ENCODE data around the gene SH3PXD2A.

The SH3PXD2A gene

DNA sequence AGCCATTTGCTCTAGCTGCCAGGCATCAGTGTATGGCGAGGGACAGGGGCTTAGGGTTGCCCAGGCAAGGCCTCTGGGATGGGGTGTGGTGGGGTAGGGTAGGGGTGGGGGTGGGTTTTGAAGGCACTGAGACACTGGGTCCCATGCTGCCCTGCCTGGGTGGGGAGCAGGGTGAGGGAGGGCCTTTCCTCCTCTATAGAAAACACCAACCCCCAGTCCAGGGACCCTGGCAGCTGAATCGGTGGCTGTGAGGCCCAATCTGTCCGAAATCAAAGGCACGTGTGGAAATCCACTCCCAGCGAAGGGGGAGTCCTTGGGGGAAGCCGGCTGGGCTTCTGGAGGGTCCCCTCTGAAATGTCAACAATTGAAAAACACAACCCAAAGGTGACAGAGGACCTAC is 255.5 kb downstream of the SH3PXD2A start:
- H3K27me3 ChIP-seq (ENCODE audit: low read depth), result no peaks in the 10 kb centered on the region
- in situ Hi-C loops (cut with MboI; ENCODE audit: low sequenced_read_pairs), result loop anchor here (10.0 kb wide), 2 partner anchors 85 to 255 kb away; partner anchors contain the start of gene SH3PXD2A
- no peak for DNase-seq (ENCODE audit: low spot score in 2 of 2)

GRCh38 chr10:103599211-103599610 is 256.2 kb downstream of the SH3PXD2A start:
- no peaks in the 10 kb centered on the region for H3K27me3 ChIP-seq (ENCODE audit: low read depth)
- in situ Hi-C loops (cut with MboI; ENCODE audit: low sequenced_read_pairs), result loop anchor here (10.0 kb wide), 1 partner anchor 256 kb away; the partner anchor contains the start of gene SH3PXD2A
- no peaks in the 10 kb centered on the region; the same call in none of the 2 replicates for H3K4me1 ChIP-seq
- H3K36me3 ChIP-seq (replicated peaks), result no peaks in the 10 kb centered on the region
- no peak for DNase-seq (ENCODE audit: low spot score in 2 of 2)
- no peak overlapping the region for H3K4me3 ChIP-seq
- H3K9me3 ChIP-seq, result no peaks in the 10 kb centered on the region

More for the DNA sequence above, 255.5 kb downstream of the SH3PXD2A start:
- Histone ChIP-seq H3K36me3 (replicated peaks) (no peaks in the 10 kb centered on the region), H3K9me3 (no peaks in the 10 kb centered on the region), H3K4me1 (no peaks in the 10 kb centered on the region; the same call in none of the 2 replicates), H3K4me3 (no peak overlapping the region)

GRCh38 chr10:103598654-103599115 is 256.7 kb downstream of the SH3PXD2A start:
- no peaks in the 10 kb centered on the region; the same call in none of the 2 replicates for H3K4me1 ChIP-seq
- in situ Hi-C loops (cut with MboI; ENCODE audit: low sequenced_read_pairs), result loop anchor here (10.0 kb wide), 1 partner anchor 256 kb away; the partner anchor contains the start of gene SH3PXD2A
- no peaks in the 10 kb centered on the region for H3K36me3 ChIP-seq (replicated peaks)
- no peaks in the 10 kb centered on the region for H3K9me3 ChIP-seq
- no peaks in the 10 kb centered on the region for H3K27me3 ChIP-seq (ENCODE audit: low read depth)
- DNase-seq (ENCODE audit: low spot score in 2 of 2), result peak; percentile 78 to 85
- H3K4me3 ChIP-seq, result no peak overlapping the region

GRCh38 chr10:103597003-103597402 is 258.4 kb downstream of the SH3PXD2A start:
- DNase-seq (ENCODE audit: low spot score in 2 of 2), result no peak
- Histone ChIP-seq H3K4me1 (no peaks in the 10 kb centered on the region; the same call in none of the 2 replicates), H3K4me3 (no peak overlapping the region), H3K9me3 (no peaks in the 10 kb centered on the region), H3K27me3 (ENCODE audit: low read depth) (no peaks in the 10 kb centered on the region), H3K36me3 (replicated peaks) (no peaks in the 10 kb centered on the region)
- in situ Hi-C loops (cut with MboI; ENCODE audit: low sequenced_read_pairs), result loop anchor here (10.0 kb wide), 1 partner anchor 258 kb away; the partner anchor contains the start of gene SH3PXD2A

GRCh38 chr10:103595933-103596726 is 259.2 kb downstream of the SH3PXD2A start:
- Histone ChIP-seq H3K9me3 (no peaks in the 10 kb centered on the region), H3K4me3 (no peak overlapping the region), H3K36me3 (replicated peaks) (no peaks in the 10 kb centered on the region), H3K27me3 (ENCODE audit: low read depth) (no peaks in the 10 kb centered on the region), H3K4me1 (no peaks in the 10 kb centered on the region; the same call in none of the 2 replicates)
- in situ Hi-C loops (cut with MboI; ENCODE audit: low sequenced_read_pairs), result loop anchor here (10.0 kb wide), 1 partner anchor 259 kb away; the partner anchor contains the start of gene SH3PXD2A
- DNase-seq (ENCODE audit: low spot score in 2 of 2), result no peak

- Histone ChIP-seq H3K27me3 (ENCODE audit: low read depth) (no peaks in the 10 kb centered on the region), H3K4me1 (no peaks in the 10 kb centered on the region), H3K4me3 (no peak overlapping the region), H3K9me3 (no peaks in the 10 kb centered on the region), H3K36me3 (replicated peaks) (no peaks in the 10 kb centered on the region)
- in situ Hi-C loops (cut with MboI; ENCODE audit: low sequenced_read_pairs), result loop anchor here (10.0 kb wide), 1 partner anchor 262 kb away; the partner anchor contains the start of gene SH3PXD2A
- DNase-seq (ENCODE audit: low spot score in 2 of 2), result no peak
Observed at GRCh38 chr10:103593022-103593570, 262.3 kb downstream of the SH3PXD2A start.

GRCh38 chr10:103592186-103593021 is 263.0 kb downstream of the SH3PXD2A start:
- Histone ChIP-seq H3K4me3 (no peak overlapping the region), H3K27me3 (ENCODE audit: low read depth) (peaks cover under 1% of the 10 kb centered on the region; the same call in 1 of the 2 replicates), H3K4me1 (no peaks in the 10 kb centered on the region), H3K9me3 (no peaks in the 10 kb centered on the region; the same call in 1 of the 2 replicates), H3K36me3 (replicated peaks) (no peaks in the 10 kb centered on the region)
- in situ Hi-C loops (cut with MboI; ENCODE audit: low sequenced_read_pairs), result loop anchor here (10.0 kb wide), 1 partner anchor 262 kb away; the partner anchor contains the start of gene SH3PXD2A
- peak; percentile 34 to 79 for DNase-seq (ENCODE audit: low spot score in 2 of 2)

DNA sequence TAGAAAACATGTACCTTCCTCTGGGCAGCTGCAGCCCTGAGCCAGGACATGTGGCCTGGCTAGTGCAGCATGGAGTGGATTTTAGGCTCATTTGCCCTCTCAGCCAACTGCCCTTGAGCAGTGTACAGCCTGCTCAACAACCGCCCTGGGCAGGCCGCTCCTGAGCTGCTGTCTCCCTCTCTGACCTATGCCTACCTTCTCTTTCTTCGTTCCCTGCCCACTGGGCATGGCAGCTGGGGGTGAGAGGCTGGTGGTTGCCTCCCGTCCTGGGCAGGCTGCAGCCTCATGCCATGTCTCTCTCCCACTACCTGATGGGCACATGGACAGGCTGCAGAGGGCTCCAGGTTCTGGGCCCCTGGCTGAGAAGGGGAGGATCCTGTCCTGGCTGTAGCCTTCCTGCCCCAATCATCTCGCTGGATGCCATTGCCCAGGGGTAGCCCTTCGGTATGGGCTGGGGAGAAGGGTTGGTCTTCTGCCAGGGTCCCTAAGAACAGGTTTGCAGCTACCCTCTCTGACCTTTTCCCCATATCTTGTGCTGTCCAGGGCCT is 264.6 kb downstream of the SH3PXD2A start:
- peaks cover 3% of the 10 kb centered on the region for H3K9me3 ChIP-seq
- no peaks in the 10 kb centered on the region for H3K36me3 ChIP-seq (replicated peaks)
- no peak for DNase-seq (ENCODE audit: low spot score in 2 of 2)
- no peaks in the 10 kb centered on the region for H3K4me1 ChIP-seq
- H3K4me3 ChIP-seq, result no peak overlapping the region
- peaks cover 4% of the 10 kb centered on the region; the same call in 1 of the 2 replicates for H3K27me3 ChIP-seq (ENCODE audit: low read depth)
- in situ Hi-C loops (cut with MboI; ENCODE audit: low sequenced_read_pairs), result loop anchor here (10.0 kb wide), 1 partner anchor 264 kb away; the partner anchor contains the start of gene SH3PXD2A

GRCh38 chr10:103590060-103590459 is 265.3 kb downstream of the SH3PXD2A start:
- in situ Hi-C loops (cut with MboI; ENCODE audit: low sequenced_read_pairs), result loop anchor here (10.0 kb wide), 1 partner anchor 265 kb away; the partner anchor contains the start of gene SH3PXD2A

GRCh38 chr10:103589074-103589630 is 266.2 kb downstream of the SH3PXD2A start:
- Histone ChIP-seq H3K4me3 (no peak overlapping the region), H3K4me1 (no peaks in the 10 kb centered on the region), H3K36me3 (replicated peaks) (no peaks in the 10 kb centered on the region), H3K27me3 (ENCODE audit: low read depth) (peaks cover 4% of the 10 kb centered on the region; the same call in 1 of the 2 replicates), H3K9me3 (peaks cover 3% of the 10 kb centered on the region)
- in situ Hi-C loops (cut with MboI; ENCODE audit: low sequenced_read_pairs), result no loop called here
- DNase-seq (ENCODE audit: low spot score in 2 of 2), result no peak

More at GRCh38 chr10:103590060-103590459, 265.3 kb downstream of the SH3PXD2A start:
- H3K4me3 ChIP-seq, result no peak overlapping the region
- no peaks in the 10 kb centered on the region for H3K4me1 ChIP-seq
- no peaks in the 10 kb centered on the region for H3K36me3 ChIP-seq (replicated peaks)
- peaks cover 4% of the 10 kb centered on the region; the same call in 1 of the 2 replicates for H3K27me3 ChIP-seq (ENCODE audit: low read depth)
- H3K9me3 ChIP-seq, result peaks cover 3% of the 10 kb centered on the region
- DNase-seq (ENCODE audit: low spot score in 2 of 2), result no peak

GRCh38 chr10:103587073-103587472 is 268.3 kb downstream of the SH3PXD2A start:
- no peaks in the 10 kb centered on the region for H3K36me3 ChIP-seq (replicated peaks)
- peaks cover 4% of the 10 kb centered on the region; the same call in 1 of the 2 replicates for H3K27me3 ChIP-seq (ENCODE audit: low read depth)
- H3K9me3 ChIP-seq, result peaks cover 3% of the 10 kb centered on the region
- no peak overlapping the region for H3K4me3 ChIP-seq
- in situ Hi-C loops (cut with MboI; ENCODE audit: low sequenced_read_pairs), result no loop called here
- no peak for DNase-seq (ENCODE audit: low spot score in 2 of 2)
- H3K4me1 ChIP-seq, result no peaks in the 10 kb centered on the region

DNA sequence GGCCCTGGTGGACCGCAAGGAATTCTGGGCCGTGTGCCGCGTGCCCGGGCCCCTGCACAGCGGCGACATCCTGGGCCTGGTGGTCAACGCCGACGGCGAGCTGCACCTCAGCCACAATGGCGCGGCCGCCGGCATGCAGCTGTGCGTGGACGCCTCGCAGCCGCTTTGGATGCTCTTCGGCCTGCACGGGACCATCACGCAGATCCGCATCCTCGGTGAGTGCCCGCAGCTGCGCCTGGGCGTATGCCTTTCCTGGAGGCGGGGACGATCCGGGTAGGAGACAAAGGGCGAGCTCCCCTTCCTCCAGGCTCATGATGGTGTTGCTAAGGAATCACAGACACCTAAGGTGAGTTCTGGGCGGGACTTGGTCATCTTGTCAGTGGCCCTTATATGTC is 270.4 kb downstream of the SH3PXD2A start:
- Histone ChIP-seq H3K27me3 (ENCODE audit: low read depth) (peaks cover 4% of the 10 kb centered on the region; the same call in 1 of the 2 replicates), H3K4me3 (no peak overlapping the region), H3K4me1 (no peaks in the 10 kb centered on the region), H3K9me3 (peaks cover 3% of the 10 kb centered on the region), H3K36me3 (replicated peaks) (no peaks in the 10 kb centered on the region)
- in situ Hi-C loops (cut with MboI; ENCODE audit: low sequenced_read_pairs), result no loop called here
- DNase-seq (ENCODE audit: low spot score in 2 of 2), result no peak

Measured in HAP-1 (cell line).